Hair follicular keratinocyte (primary cell): ENCODE results near the gene MEPCE. TPM values are rescaled to one million over a fixed set of nuclear protein-coding genes. Genes with fewer than 3 reads are reported as not detected.

Source experiments
- total RNA-seq: library from RNA; depleted of rRNA; stranded (reverse); fragments of >200 nt; gene quantifications from 2 replicates; pipeline ENCODE4 v1.2.3, GENCODE V29; 2015

The MEPCE gene
- 21.2 and 23.7 TPM in 2 replicates for total RNA-seq

GRCh38 chr7:100429637-100430492 is at the start of gene MEPCE:
TSS of gene MEPCE (plus strand) at chr7:100429831. CDS start at chr7:100430019, 188 bp downstream.

GRCh38 chr7:100428199-100428966 is 1.2 kb upstream of the MEPCE start, which contains the start of gene ZCWPW1:
TSS of gene ZCWPW1 (minus strand) at chr7:100428703. CDS start at chr7:100420649, 8,054 bp downstream.

GRCh38 chr7:100464210-100464660 is 34.6 kb downstream of the MEPCE start, which contains the start of gene SPACDR:
TSS of gene SPACDR (minus strand) at chr7:100464260. CDS start at chr7:100464025, 235 bp downstream.

GRCh38 chr7:100478958-100479660 is 49.5 kb downstream of the MEPCE start, which contains the start of gene TSC22D4:
TSS of gene TSC22D4 (minus strand) at chr7:100479214. CDS start at chr7:100478038, 1,176 bp downstream.

Other genes starting within 250 kb of the MEPCE start
- gene PVRIG, start 209.9 kb upstream of the MEPCE start, total RNA-seq: not detected in 2 replicates
- gene SPDYE3, start 122.1 kb upstream of the MEPCE start, total RNA-seq: not detected in 2 replicates
- 6.9 and 10.9 TPM in 2 replicates for gene PILRB, start 71.7 kb upstream of the MEPCE start, total RNA-seq
- not detected in 2 replicates for gene PILRA, start 56.3 kb upstream of the MEPCE start, total RNA-seq
- gene ZCWPW1, start 1.1 kb upstream of the MEPCE start, total RNA-seq: 0.86 and 2.2 TPM in 2 replicates
- gene PPP1R35, start 6.7 kb downstream of the MEPCE start, total RNA-seq: 46.5 and 70.1 TPM in 2 replicates
- not detected in 2 replicates for gene SPACDR, start 34.4 kb downstream of the MEPCE start, total RNA-seq
- 33.3 and 36.0 TPM in 2 replicates for gene TSC22D4, start 49.4 kb downstream of the MEPCE start, total RNA-seq
- gene NYAP1, start 54.1 kb downstream of the MEPCE start, total RNA-seq: 4.3 and 4.8 TPM in 2 replicates
- gene AGFG2, start 109.4 kb downstream of the MEPCE start, total RNA-seq: 4.5 and 13.3 TPM in 2 replicates
- gene SAP25, start 144.1 kb downstream of the MEPCE start, total RNA-seq: not detected in 2 replicates
- gene LRCH4, start 156.3 kb downstream of the MEPCE start, total RNA-seq: 21.2 and 26.6 TPM in 2 replicates
- 0.65 and 0.70 TPM in 2 replicates for gene FBXO24, start 156.5 kb downstream of the MEPCE start, total RNA-seq
- 1.5 and 5.0 TPM in 2 replicates for gene PCOLCE, start 172.5 kb downstream of the MEPCE start, total RNA-seq
- 12.3 and 13.0 TPM in 2 replicates for gene MOSPD3, start 182.7 kb downstream of the MEPCE start, total RNA-seq
- gene TFR2, start 211.7 kb downstream of the MEPCE start, total RNA-seq: 0.11 and 0.39 TPM in 2 replicates
- not detected in 2 replicates for gene ACTL6B, start 226.6 kb downstream of the MEPCE start, total RNA-seq
- gene GNB2, start 243.9 kb downstream of the MEPCE start, total RNA-seq: 257 and 267 TPM in 2 replicates